Hematopoietic multipotent progenitor cell treated with erythropoietin and hydrocortisone succinate and interleukin-3 and kit ligand, for 4 days (in vitro differentiated cells): ENCODE results near the gene GPR39.

ENCODE experiments used
- DNase-seq: peaks from one replicate; pipeline ENCODE4 v3.0.0-alpha.2; 2015

Gene GPR39

DNA sequence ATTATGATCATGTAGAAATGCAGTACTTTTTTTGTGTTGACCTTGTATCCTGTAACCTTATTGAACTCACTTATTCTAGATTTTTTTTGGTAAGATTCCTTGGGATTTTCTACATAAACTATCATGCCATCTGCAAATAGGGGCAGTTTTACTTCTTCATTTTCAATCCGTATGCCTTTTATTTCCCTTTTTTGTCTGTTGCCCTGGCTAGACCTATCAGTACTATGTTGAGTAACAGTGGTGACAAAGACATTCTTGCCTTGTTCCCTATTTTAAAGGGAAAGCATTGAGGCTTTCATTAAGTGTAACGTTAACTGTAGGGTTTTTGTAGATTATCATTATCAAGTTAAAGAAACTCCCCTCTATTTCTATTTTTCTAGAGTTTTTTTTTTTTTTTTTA, 161.1 kb downstream of the GPR39 start:
- DNase-seq: peak; percentile 75

- no peak for DNase-seq
Observed at GRCh38 chr2:132581591-132581990, 165.0 kb downstream of the GPR39 start.

DNA sequence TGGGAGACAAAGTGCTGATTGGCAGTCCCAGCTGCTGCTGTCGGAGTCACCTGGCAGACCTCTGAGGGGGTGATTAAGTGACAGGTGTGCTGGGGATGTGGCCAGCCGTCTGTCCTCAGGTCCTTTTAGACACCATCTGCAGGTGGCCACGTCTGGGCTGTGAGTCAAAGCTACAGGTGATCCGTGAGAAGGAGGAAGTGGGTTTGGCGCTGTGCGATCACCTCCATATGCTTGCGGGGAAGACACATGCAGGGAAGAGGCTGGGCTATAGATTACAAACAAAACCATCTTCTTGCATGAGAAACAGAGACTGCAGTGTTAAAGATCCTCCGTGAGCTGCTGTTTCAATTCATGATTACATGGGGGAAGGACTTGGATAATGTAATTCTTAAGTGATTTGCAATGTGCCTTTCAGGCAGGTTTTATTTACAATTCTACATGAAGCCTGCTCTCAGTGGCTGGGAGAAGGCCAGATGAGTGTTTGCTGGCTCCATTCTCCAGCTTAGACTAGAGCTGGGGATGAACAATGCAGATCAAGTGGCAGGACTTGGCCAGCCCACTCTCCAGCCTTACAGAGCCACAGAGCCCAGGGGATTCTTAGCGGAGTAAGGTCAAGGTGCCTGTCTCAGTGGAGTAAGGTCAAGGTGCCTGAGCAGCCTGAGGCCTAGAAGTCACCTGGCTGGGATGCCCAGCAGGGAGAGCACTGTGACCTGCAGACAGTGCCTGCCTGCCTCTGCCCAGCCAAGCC, 165.6 kb downstream of the GPR39 start:
- no peak for DNase-seq

DNA sequence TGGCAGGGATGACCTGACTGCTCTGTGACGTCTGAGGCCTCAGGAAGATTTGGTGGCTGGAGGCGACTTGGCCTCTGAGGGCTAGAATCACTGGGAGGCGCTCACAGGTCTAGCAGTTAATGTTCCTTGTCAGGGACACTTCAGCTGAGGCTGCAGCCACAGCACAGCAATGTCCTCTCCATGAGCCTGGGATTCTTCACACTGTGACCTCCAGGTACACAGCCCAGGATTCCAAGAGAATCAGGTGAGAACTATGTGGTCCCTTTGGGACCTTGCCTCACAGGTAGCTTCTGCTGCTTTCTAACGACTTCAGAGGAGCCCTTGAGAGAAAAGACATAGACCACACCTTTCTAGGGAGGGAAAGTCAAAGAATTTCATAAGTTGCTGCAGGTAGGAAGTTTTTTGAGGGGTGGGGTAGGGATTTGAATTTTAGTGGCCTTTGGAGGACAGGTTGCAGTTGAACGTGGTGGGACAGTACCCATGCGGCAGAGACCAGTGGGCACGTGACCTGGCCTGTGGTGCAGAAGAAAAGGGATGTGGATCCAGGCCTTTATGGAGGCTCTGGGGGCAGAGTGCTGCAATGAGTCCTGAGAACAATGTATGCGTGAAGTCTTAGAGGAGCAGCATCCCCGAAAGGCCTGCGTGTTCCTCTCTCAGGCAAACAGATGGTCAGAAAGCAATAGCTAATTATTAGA, 167.2 kb downstream of the GPR39 start:
- no peak for DNase-seq

DNA sequence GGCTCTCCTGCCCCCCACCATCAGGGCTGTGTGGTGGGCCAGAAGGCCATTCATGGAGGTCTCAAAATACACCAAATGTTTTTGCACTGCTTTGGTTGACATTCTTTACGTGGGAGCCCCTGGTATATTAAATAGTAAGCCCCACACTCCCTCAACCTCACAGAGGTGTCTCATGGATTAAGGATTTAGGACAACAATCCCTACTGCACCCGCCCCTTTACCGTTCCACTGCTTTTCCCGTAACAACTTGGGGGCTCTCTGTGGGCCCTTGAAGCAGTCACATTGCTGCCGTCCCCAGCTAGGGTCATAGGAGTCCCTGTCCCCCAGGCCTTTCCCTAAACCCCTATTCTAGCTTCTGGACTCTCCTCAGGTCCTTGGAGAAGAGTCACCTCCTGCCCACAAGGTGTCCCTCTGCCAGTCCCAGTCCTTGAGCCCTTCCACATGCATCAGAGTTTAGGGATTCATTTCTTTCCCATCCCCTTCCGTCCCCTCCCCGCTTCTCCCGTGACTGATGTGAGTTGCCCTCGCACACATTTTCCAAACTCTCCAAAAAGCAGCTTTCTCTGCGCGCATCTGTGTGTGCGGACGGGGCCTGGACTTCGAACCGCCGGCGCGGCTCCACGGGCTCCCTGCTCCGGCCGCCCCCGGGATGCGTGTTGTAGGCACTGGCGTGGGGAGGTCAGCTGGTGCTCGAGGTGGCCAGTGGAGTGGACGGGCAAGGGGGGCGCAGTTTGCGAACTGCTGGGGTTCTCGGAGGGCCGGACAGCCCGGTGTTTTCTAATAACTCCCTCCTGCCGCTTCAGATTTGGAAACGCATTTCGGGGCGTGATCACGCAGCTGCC, 168.6 kb downstream of the GPR39 start:
- no peak for DNase-seq

DNA sequence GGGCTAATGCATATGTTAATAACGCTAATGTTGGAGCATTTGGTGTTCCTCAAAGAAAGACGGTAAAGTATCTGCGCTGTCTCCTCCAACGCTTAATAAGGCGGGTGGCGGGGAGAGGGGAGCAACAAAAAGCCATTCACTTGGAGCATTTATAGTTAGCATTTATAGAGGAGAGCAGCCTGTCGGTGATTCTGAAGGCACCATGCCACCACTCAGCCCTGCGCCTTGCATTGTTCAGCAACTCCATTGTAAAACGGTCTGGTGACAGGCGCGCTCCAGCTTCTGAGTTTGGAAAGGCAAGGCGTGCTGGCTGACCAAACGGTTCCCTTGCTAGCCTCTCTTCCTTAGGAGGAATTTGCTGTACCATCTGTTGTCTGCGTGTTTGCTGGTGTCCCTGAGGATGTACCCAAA, 169.5 kb downstream of the GPR39 start:
- DNase-seq: no peak

DNA sequence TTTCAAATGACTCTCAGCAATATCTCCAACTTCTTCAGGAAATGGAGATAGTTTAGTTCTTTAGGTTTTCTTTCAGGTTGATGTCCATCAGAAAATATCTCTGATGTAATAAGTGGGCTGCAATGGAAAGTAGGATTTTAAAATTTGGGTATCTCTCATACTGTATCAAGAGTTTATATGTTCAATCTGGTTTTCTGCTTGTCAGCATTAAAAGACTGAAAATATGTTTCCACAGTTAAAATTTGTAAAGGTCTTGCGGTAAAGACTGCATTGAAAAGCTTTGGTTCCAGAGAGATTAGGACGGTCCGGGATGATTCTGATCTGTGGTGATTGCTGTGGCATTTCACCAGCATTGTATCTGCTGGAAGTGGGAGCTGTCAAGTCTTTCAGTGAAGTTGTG, 170.2 kb downstream of the GPR39 start:
- DNase-seq: no peak

DNA sequence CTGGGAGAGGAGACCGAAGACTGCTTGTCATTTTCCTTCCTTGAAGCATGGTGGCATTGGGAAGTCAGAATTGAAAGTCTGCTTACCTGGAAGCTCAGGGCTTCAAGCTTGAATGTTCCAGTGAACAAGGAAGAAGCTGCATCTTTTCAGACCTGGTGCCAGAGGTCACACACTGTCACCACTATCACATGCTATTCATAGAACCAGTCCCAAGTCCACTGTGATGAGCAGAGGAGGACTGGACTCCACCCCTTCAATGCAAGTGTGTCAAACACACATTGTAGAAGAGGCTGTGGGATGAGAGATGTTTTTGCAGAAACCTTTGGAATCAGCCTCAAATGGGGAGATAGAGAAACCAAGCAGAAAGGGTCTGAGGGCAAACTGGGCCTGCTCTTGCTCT, 172.0 kb downstream of the GPR39 start:
- no peak for DNase-seq

- DNase-seq: no peak
Observed at GRCh38 chr2:132589111-132589830, 172.7 kb downstream of the GPR39 start.

GRCh38 chr2:132589966-132590365, 173.4 kb downstream of the GPR39 start:
- no peak for DNase-seq

DNA sequence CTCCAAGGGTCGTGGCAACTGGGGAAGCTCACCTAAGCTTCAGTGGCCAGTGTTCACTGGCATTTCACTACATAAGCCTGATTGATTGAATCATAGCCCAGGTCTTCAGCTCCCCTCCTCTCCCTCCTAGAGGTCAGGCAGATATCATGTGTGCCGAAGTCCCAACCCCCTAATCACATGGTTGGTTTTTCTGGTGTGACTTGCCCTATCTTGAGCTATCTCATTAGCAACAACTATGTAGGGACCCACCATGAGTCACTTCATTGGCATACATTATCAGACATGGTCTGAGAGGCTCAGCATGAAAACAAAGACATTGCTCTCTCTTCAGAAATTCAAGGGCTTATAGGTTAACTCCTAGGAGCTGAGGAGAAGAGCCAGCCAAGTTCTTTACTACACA, 176.6 kb downstream of the GPR39 start:
- DNase-seq: no peak

DNA sequence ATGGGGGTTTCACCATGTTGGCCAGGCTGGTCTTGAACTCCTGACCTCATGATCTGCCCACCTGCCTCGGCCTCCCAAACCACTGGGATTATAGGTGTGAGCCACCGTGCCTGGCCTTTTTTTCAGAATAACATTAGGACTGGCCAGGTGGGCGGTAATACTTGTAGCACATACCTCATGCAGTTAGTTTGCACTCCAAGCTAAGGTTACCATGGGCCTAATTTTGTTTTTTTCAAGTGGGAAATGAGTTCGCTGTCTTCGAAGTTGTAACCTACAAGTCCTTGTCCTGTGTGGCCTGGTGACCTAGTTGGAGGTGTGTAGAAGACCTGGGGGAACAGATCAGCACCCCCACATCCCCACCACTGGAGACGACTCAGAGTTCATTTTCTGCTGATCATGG, 178.6 kb downstream of the GPR39 start:
- no peak for DNase-seq

- DNase-seq: no peak
Observed at GRCh38 chr2:132595693-132596092, 179.1 kb downstream of the GPR39 start.

GRCh38 chr2:132597166-132597565, 180.6 kb downstream of the GPR39 start:
- no peak for DNase-seq

GRCh38 chr2:132597831-132598230, 181.2 kb downstream of the GPR39 start:
- DNase-seq: no peak

DNA sequence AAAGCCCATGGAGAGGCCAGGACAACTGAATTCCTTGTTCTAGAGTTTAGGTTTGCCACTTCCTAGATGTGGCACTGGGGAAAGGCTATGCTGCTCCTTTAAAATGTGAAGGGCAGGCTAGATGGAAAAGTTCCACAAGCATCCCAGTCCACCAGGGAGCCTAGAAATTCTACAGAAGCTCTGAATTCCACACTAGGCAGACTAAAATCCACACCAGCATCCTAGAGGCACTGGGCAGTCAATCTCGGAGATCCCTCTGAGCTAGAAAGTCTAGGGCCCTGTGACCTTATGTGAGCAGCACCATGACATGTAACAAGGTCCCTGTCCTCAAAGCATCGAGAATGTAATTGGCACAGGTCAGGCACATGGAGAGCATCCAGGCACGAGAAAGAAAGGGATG, 181.9 kb downstream of the GPR39 start:
- DNase-seq: no peak

DNA sequence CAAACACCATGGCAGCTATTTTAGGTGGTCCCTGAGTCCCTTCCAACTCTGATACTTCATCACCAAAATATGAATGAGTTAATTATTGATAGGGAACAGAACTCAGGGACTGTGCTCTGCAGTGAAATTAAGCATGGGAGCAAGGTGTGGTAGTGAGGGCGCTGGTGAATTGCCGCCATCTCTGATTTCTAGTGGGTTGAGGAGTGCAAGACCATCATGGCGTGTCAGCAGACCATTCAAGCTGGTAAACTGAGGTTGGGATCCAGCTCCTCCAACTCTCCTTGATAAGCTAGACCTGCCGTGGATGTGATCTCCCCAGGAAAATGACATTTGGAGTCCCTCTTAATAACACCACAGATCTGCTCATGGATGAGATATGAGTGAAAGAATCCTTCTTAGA, 183.0 kb downstream of the GPR39 start:
- DNase-seq: no peak

GRCh38 chr2:132604561-132604960, 188.0 kb downstream of the GPR39 start:
- no peak for DNase-seq

GRCh38 chr2:132605236-132606180, 188.9 kb downstream of the GPR39 start:
- DNase-seq: no peak

GRCh38 chr2:132606649-132607048, 190.0 kb downstream of the GPR39 start:
- DNase-seq: no peak

- no peak for DNase-seq
Observed at GRCh38 chr2:132607426-132608090, 191.0 kb downstream of the GPR39 start.
